Tibial artery (tissue), 4 donors: ENCODE measurements around the gene CNN3.

Source experiments
- DNase-seq, 2 donors: peaks; one replicate each; pipeline ENCODE4 v3.0.0-alpha.2; 2019
- H3K27ac ChIP-seq, 2 donors: fragments of 200-600 bp; sonication (generic) in 1 of 2; 1 replicate in 1 of 2; 2 replicates in 1 of 2; pipeline ENCODE4 v1.5.1; 2018 to 2019; ENCODE audit warnings: mild to moderate bottlenecking in 1 of 2
- H3K27me3 ChIP-seq, 2 donors: fragments of 200-600 bp; sonication (generic) in 1 of 2; one replicate each; pipeline versions ENCODE4 v1.5.1 to v1.6.0; 2016 to 2019
- H3K36me3 ChIP-seq, 3 donors: fragments of 200-600 bp; sonication (generic) in 2 of 3; one replicate each; pipeline ENCODE4 v1.5.1; 2016 to 2019; ENCODE audit warnings: mild to moderate bottlenecking in 2 of 3
- H3K4me1 ChIP-seq, 4 donors: fragments of 200-600 bp; sonication (generic) in 2 of 4; 1 replicate in 3 of 4; 2 replicates in 1 of 4; pipeline ENCODE4 v1.5.1; 2016 to 2019
- H3K4me3 ChIP-seq, 2 donors: fragments of 200-600 bp; sonication (generic) in 1 of 2; 1 replicate in 1 of 2; 2 replicates in 1 of 2; pipeline ENCODE4 v1.5.1; 2018 to 2019; ENCODE audit warnings: mild to moderate bottlenecking in 2 of 2
- H3K9me3 ChIP-seq, 3 donors: fragments of 200-600 bp; sonication (generic) in 1 of 3; one replicate each; pipeline ENCODE4 v1.5.1; 2016 to 2019
- CTCF ChIP-seq, 2 experiments: fragments of 200-600 bp in 1 of 2; fragments of 450-650 bp in 1 of 2; IDR thresholded peaks; one replicate each; pipeline ENCODE4 v1.5.1; 2017 to 2019; ENCODE audit warnings: antibody characterized with exemption in 2 of 2, mild to moderate bottlenecking in 1 of 2, moderate library complexity in 1 of 2
- intact Hi-C: fragments of 100-400 bp; cut with DNase I; formaldehyde crosslinking; loops from one replicate; pipeline ENCODE4 v1.15.0; 2023; ENCODE audit warnings: low total_unique reads

CNN3 gene

GRCh38 chr1:94926126-94926914 is 590 bp downstream of the CNN3 start:
- intact Hi-C loops: loop anchor here (5.0 kb wide), 1 partner anchor 106 kb away; no protein-coding TSS in a partner anchor
- TF ChIP-seq CTCF (IDR thresholded peaks at IDR 0.05): peak; percentile 46 to 48

GRCh38 chr1:94925561-94926125 is 1.3 kb downstream of the CNN3 start:
- peak in 1 of 2 experiments; percentile 7 for TF ChIP-seq CTCF (IDR thresholded peaks at IDR 0.05)
- Histone ChIP-seq H3K9me3 (no peaks in the 10 kb centered on the region), H3K4me1 (peaks cover 0 to 72% (median 46%) of the 10 kb centered on the region in 4 donors), H3K36me3 (peaks cover 0 to 2% (median 0%) of the 10 kb centered on the region in 3 donors), H3K27ac (peak overlapping the region; percentile 99), H3K27me3 (no peaks in the 10 kb centered on the region), H3K4me3 (peak overlapping the region; percentile 86 to 93)
- peak; percentile 76 to 84 for DNase-seq
- intact Hi-C loops: loop anchor here (2.0 to 5.0 kb wide), 2 partner anchors 63 to 107 kb away; no protein-coding TSS in a partner anchor

More at GRCh38 chr1:94926126-94926914, 590 bp downstream of the CNN3 start:
- peak; percentile 42 to 78 for DNase-seq
- Histone ChIP-seq H3K4me1 (peaks cover 0 to 66% (median 43%) of the 10 kb centered on the region in 4 donors), H3K27ac (peak overlapping the region; percentile 99), H3K27me3 (no peaks in the 10 kb centered on the region), H3K9me3 (no peaks in the 10 kb centered on the region), H3K36me3 (peaks cover 0 to 2% (median 0%) of the 10 kb centered on the region in 3 donors), H3K4me3 (peak overlapping the region; percentile 86 to 93)

GRCh38 chr1:94925004-94925403 is 1.9 kb downstream of the CNN3 start:
- TF ChIP-seq CTCF (IDR thresholded peaks at IDR 0.05): no peak
- Histone ChIP-seq H3K4me3 (peak overlapping the region; percentile 86 to 93), H3K27me3 (no peaks in the 10 kb centered on the region), H3K27ac (peak overlapping the region; percentile 99), H3K36me3 (peaks cover 0 to 2% (median 0%) of the 10 kb centered on the region in 3 donors), H3K4me1 (peaks cover 0 to 72% (median 47%) of the 10 kb centered on the region in 4 donors), H3K9me3 (no peaks in the 10 kb centered on the region)
- intact Hi-C loops: loop anchor here (2.0 to 5.0 kb wide), 2 partner anchors 62 to 107 kb away; no protein-coding TSS in a partner anchor
- DNase-seq: no peak

GRCh38 chr1:94922761-94923331 is 4.1 kb downstream of the CNN3 start:
- no peaks in the 10 kb centered on the region for H3K27me3 ChIP-seq
- DNase-seq: no peak

More at GRCh38 chr1:94922761-94923331, 4.1 kb downstream of the CNN3 start:
- Histone ChIP-seq H3K9me3 (no peaks in the 10 kb centered on the region), H3K27ac (peak overlapping the region; percentile 99), H3K36me3 (peaks cover 0 to 2% (median 0%) of the 10 kb centered on the region in 3 donors), H3K4me3 (peak overlapping the region; percentile 16 to 93), H3K4me1 (peaks cover 0 to 74% (median 42%) of the 10 kb centered on the region in 4 donors)
- no peak for TF ChIP-seq CTCF (IDR thresholded peaks at IDR 0.05)
- intact Hi-C loops: no loop called here
